Lower leg skin (tissue), 3 donors: Measurements from ENCODE around the gene HLA-G.

ENCODE experiments used
- POLR2A ChIP-seq, 2 donors: fragments of 450-650 bp; IDR thresholded peaks; one replicate each; pipeline ENCODE4 v1.6.1; 2016 to 2017; ENCODE audit warnings: antibody characterized with exemption in 2 of 2, mild to moderate bottlenecking in 1 of 2, moderate library complexity in 1 of 2
- TF ChIP-seq, protein P1 (sequence below), 3 donors: fragments of 450-650 bp; IDR thresholded peaks; one replicate each; pipeline ENCODE4 v1.5.1; 2016; ENCODE audit warnings: antibody characterized with exemption in 3 of 3, mild to moderate bottlenecking in 3 of 3, moderate library complexity in 2 of 3

DNA sequence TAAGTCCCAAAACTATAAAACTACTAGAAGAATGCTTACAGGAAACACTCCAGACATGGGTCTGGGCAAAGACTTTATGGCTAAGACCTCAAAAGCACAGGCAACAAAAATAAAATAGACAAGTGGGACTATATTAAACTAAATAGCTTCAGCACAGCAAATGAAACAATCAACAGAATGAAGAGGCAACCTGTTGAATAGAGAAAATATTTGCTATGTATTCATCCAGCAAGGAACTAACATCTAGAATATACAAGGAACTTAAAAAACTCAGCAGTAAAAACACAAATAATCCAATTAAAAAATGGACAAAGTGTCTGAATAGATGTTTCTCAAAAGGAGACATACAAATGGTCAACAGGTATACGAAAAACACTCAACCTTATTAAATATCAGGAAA lies 30.4 kb downstream of the HLA-G start:
- TF ChIP-seq, protein P1, sequence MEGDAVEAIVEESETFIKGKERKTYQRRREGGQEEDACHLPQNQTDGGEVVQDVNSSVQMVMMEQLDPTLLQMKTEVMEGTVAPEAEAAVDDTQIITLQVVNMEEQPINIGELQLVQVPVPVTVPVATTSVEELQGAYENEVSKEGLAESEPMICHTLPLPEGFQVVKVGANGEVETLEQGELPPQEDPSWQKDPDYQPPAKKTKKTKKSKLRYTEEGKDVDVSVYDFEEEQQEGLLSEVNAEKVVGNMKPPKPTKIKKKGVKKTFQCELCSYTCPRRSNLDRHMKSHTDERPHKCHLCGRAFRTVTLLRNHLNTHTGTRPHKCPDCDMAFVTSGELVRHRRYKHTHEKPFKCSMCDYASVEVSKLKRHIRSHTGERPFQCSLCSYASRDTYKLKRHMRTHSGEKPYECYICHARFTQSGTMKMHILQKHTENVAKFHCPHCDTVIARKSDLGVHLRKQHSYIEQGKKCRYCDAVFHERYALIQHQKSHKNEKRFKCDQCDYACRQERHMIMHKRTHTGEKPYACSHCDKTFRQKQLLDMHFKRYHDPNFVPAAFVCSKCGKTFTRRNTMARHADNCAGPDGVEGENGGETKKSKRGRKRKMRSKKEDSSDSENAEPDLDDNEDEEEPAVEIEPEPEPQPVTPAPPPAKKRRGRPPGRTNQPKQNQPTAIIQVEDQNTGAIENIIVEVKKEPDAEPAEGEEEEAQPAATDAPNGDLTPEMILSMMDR (IDR thresholded peaks at IDR 0.05), result no peak
- TF ChIP-seq POLR2A (IDR thresholded peaks at IDR 0.05), result no peak
